HG03060 (cell line): Measurements from ENCODE around the gene MLLT3.
A peak's percentile ranks its signal among the peaks of the same experiment; 100 is the strongest.

ENCODE experiments used
- ATAC-seq: cut with Tn5 transposase; IDR thresholded peaks from one replicate; pipeline ENCODE4 v1.9.1; 2021; ENCODE audit warnings: low read depth, moderate number of reproducible peaks; ENCODE audit not compliant: unreplicated experiment

The MLLT3 gene

DNA sequence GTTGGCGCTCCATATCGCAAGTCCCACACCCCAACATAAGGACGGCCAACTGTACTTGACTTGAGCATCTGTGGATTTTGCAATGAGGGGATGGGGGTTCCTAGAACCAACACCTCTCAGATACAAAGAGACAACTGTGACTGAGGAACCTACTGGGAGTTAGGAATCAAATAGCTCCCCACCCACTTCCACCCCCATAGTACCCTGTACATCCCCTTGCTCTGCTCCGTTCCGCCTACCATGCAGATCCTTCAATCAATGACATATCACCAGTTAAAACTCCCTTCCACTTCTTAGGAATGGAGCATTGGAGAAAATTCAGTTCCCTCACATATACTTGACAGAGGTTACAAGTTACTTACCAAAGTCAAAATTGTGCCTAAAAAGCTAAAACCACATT is 140.9 kb downstream of the MLLT3 start:
- no peak for ATAC-seq

GRCh38 chr9:20480249-20480648 is 142.1 kb downstream of the MLLT3 start:
- ATAC-seq: no peak

DNA sequence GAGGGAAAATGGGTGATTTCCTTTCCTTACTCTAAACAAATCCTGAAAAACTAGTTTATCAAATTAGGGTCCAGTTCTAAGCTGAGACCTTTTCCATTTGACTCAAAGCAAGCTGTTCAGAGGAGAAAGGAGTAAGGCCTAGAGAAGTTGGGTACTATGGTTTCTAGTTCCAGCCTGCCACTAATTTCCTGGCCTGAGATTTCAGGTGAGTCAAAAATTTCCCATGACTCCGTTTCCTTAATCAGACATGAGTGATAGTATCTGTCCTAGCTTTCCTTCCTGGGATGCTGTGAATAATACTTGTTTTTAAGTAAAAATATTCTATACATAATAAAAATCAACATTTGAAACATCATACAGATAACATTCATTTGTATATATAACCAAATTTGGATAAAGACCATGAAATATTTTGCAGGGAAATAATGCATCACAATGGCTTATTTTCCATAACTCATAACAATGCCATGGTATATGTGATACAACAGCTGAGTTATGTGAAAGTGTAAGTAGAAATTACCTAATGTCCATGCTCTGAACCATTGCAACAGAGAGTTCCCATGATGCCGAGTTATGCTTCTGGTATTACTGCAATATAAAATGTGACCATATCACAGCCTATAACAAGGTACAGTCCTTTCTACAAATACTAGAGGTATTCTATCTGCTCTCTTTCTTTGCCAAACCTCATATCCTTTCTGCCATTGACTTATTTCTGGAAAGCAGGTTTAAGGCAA is 142.7 kb downstream of the MLLT3 start:
- peak; percentile 46 for ATAC-seq

DNA sequence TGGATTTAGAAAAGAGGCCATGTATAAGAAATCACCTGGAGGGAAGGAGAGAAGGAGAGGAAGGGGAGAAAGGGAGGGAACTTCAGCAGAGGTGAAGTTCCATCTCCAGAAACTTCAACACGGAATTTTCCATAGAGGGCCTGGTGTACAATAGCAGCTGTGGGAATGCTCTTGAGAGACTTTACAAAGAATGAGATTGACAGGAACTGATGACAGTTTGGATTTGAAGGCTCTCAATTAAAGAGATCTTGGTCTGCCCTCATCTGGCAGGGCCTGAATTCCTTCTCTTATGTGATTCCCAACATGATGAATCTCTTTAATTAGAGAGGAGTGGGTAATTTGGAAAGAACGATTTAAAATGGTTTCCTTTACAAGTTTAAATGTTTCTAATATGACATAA is 143.5 kb downstream of the MLLT3 start:
- no peak for ATAC-seq

GRCh38 chr9:20477940-20478620 is 144.2 kb downstream of the MLLT3 start:
- ATAC-seq: no peak

- ATAC-seq: no peak
Measured at GRCh38 chr9:20476912-20477521, 145.3 kb downstream of the MLLT3 start.

DNA sequence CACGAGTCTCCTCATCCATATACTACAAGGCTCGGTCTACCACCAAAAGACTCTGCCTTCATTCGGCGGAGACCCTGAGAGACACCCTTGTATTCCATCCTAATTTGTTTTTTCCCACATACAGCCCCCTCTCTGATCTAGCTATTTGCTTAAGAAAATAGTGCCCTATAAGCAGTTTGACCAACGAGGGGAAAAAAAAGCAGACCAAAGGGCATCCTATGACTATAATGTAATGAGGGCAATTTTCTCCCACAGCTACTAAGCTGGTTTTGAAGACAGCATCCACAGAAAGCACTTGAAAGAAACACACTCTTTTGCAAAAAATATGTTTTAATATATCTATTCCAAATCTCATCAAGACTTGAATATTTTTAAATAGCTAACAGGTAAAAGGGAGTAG is 147.8 kb downstream of the MLLT3 start:
- no peak for ATAC-seq

DNA sequence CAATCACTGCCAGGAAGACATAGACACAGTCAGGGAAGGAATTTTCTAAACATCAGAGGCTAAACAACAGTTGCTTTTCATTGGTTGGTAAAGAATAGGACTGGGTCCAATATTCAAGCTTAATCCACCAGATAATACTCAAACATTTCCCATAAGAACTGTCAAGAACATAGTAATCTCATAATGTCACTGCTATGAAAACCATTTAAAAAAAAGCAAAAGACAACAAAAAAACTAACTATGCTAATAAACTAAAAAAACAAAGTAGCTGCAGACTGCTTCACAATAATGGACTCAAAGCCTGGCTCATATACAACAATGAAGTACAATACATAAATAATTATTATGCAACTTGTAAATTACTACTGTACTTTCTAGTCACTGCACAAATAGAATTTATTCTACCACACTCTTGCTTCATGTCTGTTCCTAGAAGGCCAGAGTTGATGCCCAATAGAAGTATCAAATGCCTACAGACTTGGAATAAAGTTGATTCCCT is 148.7 kb downstream of the MLLT3 start:
- no peak for ATAC-seq

DNA sequence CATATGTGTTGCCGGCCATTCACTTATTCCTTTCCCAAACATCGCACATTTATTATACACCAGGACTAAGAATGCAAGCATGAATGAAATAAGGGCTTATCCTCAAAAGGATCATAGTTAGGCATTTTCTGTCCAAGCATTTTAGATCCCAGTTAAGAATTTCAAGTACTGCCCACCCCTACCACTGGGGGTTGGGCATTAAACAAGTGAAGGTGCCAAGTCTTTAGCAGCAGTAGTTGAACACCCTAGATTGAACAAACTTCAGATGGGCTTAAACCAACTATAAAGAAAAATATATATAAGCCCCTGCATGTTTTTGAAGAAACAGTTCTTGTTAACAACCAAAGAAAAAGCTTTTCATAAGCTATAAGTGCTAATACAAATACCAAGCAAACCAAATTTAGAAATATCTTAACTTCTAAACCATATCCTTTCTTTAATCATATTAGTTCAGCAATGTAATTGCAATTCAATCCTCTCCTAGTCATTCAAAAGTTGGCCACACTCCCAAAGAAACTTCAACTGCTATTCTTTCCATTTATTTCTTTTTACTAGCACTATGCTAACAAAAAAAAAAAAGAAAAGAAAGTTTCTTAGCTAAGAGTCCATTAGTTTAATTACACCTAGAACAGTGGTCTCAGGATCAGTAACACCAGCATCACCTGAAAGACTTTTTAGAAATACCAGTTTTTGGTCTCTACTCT is 149.8 kb downstream of the MLLT3 start:
- no peak for ATAC-seq

DNA sequence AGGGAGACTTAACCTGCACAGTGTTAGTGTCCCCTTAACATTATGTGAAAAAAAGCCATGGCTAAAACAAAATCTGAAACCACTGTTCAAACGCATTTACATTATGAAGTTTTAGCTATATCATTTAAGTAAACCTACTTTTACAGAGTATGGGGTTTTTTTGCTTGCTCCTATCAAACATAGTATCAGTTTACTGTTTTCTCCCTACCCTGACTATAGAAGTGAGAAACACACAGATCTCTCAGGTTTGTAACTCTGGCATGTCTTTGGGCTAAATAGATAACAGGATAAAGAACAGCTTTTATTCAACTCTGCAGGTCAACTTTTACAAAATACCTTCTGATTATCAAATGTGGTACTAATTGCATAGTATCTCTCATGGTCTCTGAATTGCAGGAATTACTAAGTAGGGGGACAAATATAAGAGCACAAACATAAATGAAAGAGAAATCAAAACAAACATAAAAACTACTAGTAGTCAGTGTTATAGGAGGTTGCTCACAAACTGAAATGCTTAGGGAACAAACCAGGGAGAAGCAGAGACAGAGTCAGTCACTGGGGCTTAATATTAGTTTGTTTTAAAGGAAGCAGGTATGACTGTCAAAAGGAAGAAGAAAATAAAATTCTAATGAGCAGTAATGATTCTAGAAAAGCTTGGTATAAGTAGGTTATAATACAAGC is 155.8 kb downstream of the MLLT3 start:
- ATAC-seq: no peak

DNA sequence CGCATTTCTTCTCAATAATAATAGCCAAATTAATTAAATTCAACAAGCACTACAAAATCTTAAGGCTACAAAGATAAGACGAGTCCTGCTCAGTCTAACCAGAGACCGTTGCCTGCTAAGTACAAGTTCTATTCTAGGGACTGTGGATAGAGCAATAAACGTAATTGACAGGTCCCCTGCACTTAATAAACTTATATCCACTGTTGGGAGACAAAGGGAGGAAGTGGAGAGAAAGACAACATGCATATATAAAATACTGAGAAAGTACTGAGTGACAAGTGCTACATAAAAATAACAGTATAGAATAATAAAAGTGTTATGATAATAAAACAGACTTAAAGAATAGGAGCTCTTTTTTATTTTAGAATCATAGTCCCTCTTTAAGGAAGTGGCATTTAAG is 158.1 kb downstream of the MLLT3 start:
- ATAC-seq: no peak

DNA sequence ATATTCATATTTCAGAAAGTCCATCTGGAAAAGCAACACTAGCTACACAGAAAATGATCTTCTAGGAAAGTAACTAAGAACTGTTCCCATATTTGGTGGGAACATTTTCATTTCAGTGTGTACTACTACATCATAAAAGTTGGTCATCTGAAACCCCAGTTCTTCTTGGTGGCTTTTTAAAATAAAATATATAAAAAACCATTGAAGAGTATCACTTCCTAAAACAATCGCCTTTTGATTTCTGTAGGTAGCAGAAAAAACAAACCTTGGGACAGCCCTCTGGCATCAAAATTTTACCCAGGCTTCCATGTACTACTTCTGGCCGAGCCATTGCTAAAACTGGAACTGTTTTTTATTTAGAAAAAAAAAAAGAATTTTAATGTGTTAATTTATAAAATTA is 158.5 kb downstream of the MLLT3 start:
- ATAC-seq: no peak

GRCh38 chr9:20462410-20462809 is 159.9 kb downstream of the MLLT3 start:
- ATAC-seq: no peak

DNA sequence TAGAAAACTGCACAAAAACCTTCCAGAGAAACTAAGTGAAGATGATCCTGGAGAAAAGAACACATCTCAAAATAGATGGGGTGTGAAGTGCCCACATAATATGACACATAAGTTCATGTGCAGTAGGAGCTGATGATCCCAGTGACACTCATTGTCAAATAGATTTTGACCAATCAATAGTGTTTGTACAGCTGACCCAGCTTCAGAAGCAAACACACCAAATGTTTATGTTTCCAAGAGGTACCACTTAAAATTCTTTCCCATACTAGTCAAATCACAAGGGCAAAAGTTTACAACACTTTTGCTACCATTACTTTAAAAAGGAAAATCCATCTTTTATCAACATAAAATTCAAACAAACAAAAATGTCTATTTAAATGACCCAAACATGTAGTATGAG is 175.0 kb downstream of the MLLT3 start:
- no peak for ATAC-seq

DNA sequence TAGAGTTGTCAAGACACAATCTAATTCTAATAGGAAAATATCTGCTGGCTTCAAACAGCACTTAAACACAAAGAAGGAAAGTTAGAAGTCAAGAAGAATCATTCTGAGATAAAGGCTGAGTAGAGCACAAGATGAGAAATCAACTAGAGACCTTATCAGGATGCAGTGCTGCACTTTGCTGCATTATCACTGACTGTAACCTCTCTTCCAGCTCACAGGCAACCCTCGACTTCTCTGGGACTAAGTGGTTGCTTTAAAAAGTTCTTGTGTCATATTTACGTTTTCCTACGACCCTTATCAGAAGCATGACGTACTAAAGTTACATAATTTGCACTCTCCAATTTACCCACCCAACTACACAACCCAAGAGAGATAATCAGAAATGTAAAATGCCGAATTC is 176.1 kb downstream of the MLLT3 start:
- ATAC-seq: no peak

- no peak for ATAC-seq
Measured at GRCh38 chr9:20442461-20443319, 179.6 kb downstream of the MLLT3 start.

- no peak for ATAC-seq
Measured at GRCh38 chr9:20441711-20442423, 180.4 kb downstream of the MLLT3 start.

DNA sequence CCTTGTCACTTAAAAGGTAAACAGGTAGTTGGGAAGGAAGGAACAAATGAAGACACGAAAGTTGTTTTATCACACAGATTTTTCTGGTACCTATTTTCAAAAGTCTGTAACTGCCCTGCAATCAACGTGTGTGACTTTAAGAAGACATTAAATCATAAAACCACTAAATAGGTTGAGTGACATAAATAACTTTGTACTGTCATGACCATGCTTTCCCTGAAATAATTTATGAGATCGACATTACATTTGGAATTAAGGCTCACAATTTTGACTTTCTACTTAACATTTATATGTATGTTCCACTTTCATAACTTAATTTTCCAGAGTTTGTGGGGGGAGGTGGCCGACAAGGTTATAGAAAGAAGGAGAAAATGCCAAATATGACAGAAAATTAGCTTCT is 181.1 kb downstream of the MLLT3 start:
- ATAC-seq: no peak

- no peak for ATAC-seq
Measured at GRCh38 chr9:20437476-20437875, 184.8 kb downstream of the MLLT3 start.
